SK-N-SH (cell line): Measurements from ENCODE around the gene RNPEPL1. TPM values are rescaled to one million over a fixed set of nuclear protein-coding genes. Genes with fewer than 3 reads are reported as not detected.

Experiments
- CHD2 ChIP-seq: fragments of 150-350 bp; IDR thresholded peaks from 2 replicates; pipeline ENCODE4 v1.6.1; 2018; ENCODE audit warnings: low read length; ENCODE audit not compliant: partially characterized antibody
- CTCF ChIP-seq: fragments of 200-600 bp; sonication (generic); IDR thresholded peaks from 2 replicates; pipeline ENCODE4 v1.6.1; 2017; ENCODE audit warnings: antibody characterized with exemption, mild to moderate bottlenecking, moderate library complexity
- ELF1 ChIP-seq: IDR thresholded peaks from 2 replicates; pipeline ENCODE4 v1.4.0; 2012
- EP300 ChIP-seq, 2 experiments: IDR thresholded peaks; 2 replicates each; pipeline versions ENCODE4 v1.4.0 to v1.6.1; 2012; ENCODE audit warnings: borderline replicate concordance in 1 of 2, low read depth in 1 of 2, low read length in 1 of 2
- EZH2phosphoT487 ChIP-seq: fragments of 200-600 bp; sonication (generic); IDR thresholded peaks from 2 replicates; pipeline ENCODE4 v1.6.1; 2017; ENCODE audit warnings: low read depth, mixed run types, mild to moderate bottlenecking, antibody characterized with exemption, moderate library complexity, borderline replicate concordance
- FOSL2 ChIP-seq: IDR thresholded peaks from 2 replicates; pipeline ENCODE4 v1.4.0; 2012; ENCODE audit warnings: low read depth, mild to moderate bottlenecking, moderate library complexity, borderline replicate concordance
- FOXJ3 ChIP-seq: sonication (generic); formaldehyde crosslinking; IDR thresholded peaks from 2 replicates; pipeline ENCODE4 v1.5.1; 2020; ENCODE audit warnings: mild to moderate bottlenecking, missing genetic modification reagents
- GABPA ChIP-seq: IDR thresholded peaks from 2 replicates; pipeline ENCODE4 v1.4.0; 2012; ENCODE audit warnings: low read depth, mild to moderate bottlenecking
- GATA2 ChIP-seq: sonication (generic); formaldehyde crosslinking; IDR thresholded peaks from 2 replicates; pipeline ENCODE4 v1.5.0; 2020; ENCODE audit warnings: mild to moderate bottlenecking, missing genetic modification reagents
- IRF3 ChIP-seq: fragments of 150-350 bp; IDR thresholded peaks from 2 replicates; pipeline ENCODE4 v1.6.1; 2016; ENCODE audit warnings: mild to moderate bottlenecking, low read depth, low read length
- JUND ChIP-seq: IDR thresholded peaks from 2 replicates; pipeline ENCODE4 v1.4.0; 2012
- MEF2A ChIP-seq: IDR thresholded peaks from 2 replicates; pipeline ENCODE4 v1.4.0; 2012; ENCODE audit warnings: low read depth, borderline replicate concordance
- MXI1 ChIP-seq: IDR thresholded peaks from 2 replicates; pipeline ENCODE4 v1.6.1; 2012; ENCODE audit warnings: mild to moderate bottlenecking, low read depth, low read length, improper control_type of control experiment
- NFIC ChIP-seq: IDR thresholded peaks from 2 replicates; pipeline ENCODE4 v1.4.0; 2012; ENCODE audit warnings: borderline replicate concordance
- NRF1 ChIP-seq: IDR thresholded peaks from 2 replicates; pipeline ENCODE4 v1.6.1; 2012; ENCODE audit warnings: low read depth, mild to moderate bottlenecking, low read length
- PBX3 ChIP-seq: IDR thresholded peaks from 2 replicates; pipeline ENCODE4; 2012
- POLR2AphosphoS5 ChIP-seq: IDR thresholded peaks from 2 replicates; pipeline ENCODE4 v1.6.1; 2012; ENCODE audit warnings: low read depth, low read length
- RAD21 ChIP-seq: IDR thresholded peaks from 2 replicates; pipeline ENCODE4 v1.6.1; 2012; ENCODE audit warnings: mild to moderate bottlenecking, low read length
- RCOR1 ChIP-seq: fragments of 150-350 bp; IDR thresholded peaks from 2 replicates; pipeline ENCODE4 v1.6.1; 2017; ENCODE audit warnings: antibody characterized with exemption, low read length
- SIN3A ChIP-seq: IDR thresholded peaks from 2 replicates; pipeline ENCODE4 v1.6.1; 2012; ENCODE audit warnings: low read depth, mild to moderate bottlenecking, low read length, moderate library complexity, borderline replicate concordance
- TAF1 ChIP-seq: IDR thresholded peaks from 2 replicates; pipeline ENCODE4 v1.6.1; 2012; ENCODE audit warnings: low read depth, mild to moderate bottlenecking, low read length, moderate library complexity, borderline replicate concordance
- polyA plus RNA-seq, 3 experiments: library from polyadenylated mRNA; depleted of rRNA; stranded (reverse); fragments of >200 nt; gene quantifications; 2 replicates each; pipeline ENCODE4 v1.2.3, GENCODE V29; 2012
- TF ChIP-seq, protein P1 (sequence below): fragments of 150-350 bp; IDR thresholded peaks from 2 replicates; pipeline ENCODE4 v1.6.1; 2017; ENCODE audit warnings: antibody characterized with exemption, low read length, low read depth, borderline replicate concordance
- TF ChIP-seq, protein P2 (sequence below): IDR thresholded peaks from 2 replicates; pipeline ENCODE4 v1.4.0; 2012; ENCODE audit warnings: low read depth, borderline replicate concordance

RNPEPL1 gene
- polyA plus RNA-seq, 1 of the 3 experiments (the other 2 are of a cell fraction), result 14.3 TPM

DNA sequence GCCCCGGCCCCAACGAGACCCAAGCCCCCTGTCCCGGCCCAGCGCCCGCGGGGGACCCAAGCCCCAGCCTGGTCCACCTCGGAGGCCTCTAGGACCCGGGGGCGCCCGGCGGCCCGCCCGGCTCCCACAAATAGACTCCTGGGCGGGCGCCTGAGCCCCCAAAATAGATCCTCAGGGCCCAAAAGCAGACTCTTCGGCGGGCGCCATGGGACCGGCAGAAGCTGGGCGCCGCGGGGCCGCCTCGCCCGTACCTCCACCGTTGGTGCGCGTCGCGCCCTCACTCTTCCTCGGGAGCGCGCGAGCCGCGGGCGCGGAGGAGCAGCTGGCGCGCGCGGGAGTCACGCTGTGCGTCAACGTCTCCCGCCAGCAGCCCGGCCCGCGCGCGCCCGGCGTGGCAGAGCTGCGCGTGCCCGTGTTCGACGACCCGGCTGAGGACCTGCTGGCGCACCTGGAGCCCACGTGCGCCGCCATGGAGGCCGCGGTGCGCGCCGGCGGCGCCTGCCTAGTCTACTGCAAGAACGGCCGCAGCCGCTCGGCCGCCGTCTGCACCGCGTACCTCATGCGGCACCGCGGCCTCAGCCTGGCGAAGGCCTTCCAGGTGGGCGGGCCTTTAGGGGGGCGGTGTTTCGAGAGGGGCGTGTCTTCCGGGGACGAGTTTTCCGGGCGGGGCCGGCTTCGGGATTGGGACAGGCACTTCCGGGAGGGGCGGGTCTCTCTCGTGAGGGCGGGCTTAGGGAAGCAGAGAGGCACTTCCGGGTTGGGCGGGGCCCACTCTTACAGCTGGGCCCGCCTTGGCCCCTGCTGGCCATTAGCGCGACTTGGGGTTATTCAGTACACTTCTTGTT is 7.6 kb upstream of the RNPEPL1 start (continued):
- TF ChIP-seq RAD21 (no peak), MXI1 (peak; percentile 91), EZH2phosphoT487 (no peak), NFIC (no peak), GABPA (peak; percentile 69), MEF2A (no peak), CHD2 (no peak), JUND (no peak), CTCF (peak; percentile 39), EP300 (IDR thresholded peaks at IDR 0.05; ENCODE audit: borderline replicate concordance in 1 of 2, low read depth in 1 of 2, low read length in 1 of 2) (no peak), NRF1 (peak; percentile 57), GATA2 (no peak), IRF3 (no peak), POLR2AphosphoS5 (peak; percentile 88), ELF1 (peak; percentile 99), TAF1 (peak; percentile 50), RCOR1 (no peak), FOXJ3 (CRISPR knock-in tag) (no peak), PBX3 (peak; percentile 5), FOSL2 (no peak), SIN3A (peak; percentile 32; the same call in 1 of the 2 replicates)
- TF ChIP-seq, protein P1, sequence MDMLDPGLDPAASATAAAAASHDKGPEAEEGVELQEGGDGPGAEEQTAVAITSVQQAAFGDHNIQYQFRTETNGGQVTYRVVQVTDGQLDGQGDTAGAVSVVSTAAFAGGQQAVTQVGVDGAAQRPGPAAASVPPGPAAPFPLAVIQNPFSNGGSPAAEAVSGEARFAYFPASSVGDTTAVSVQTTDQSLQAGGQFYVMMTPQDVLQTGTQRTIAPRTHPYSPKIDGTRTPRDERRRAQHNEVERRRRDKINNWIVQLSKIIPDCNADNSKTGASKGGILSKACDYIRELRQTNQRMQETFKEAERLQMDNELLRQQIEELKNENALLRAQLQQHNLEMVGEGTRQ, result no peak
- TF ChIP-seq, protein P2, sequence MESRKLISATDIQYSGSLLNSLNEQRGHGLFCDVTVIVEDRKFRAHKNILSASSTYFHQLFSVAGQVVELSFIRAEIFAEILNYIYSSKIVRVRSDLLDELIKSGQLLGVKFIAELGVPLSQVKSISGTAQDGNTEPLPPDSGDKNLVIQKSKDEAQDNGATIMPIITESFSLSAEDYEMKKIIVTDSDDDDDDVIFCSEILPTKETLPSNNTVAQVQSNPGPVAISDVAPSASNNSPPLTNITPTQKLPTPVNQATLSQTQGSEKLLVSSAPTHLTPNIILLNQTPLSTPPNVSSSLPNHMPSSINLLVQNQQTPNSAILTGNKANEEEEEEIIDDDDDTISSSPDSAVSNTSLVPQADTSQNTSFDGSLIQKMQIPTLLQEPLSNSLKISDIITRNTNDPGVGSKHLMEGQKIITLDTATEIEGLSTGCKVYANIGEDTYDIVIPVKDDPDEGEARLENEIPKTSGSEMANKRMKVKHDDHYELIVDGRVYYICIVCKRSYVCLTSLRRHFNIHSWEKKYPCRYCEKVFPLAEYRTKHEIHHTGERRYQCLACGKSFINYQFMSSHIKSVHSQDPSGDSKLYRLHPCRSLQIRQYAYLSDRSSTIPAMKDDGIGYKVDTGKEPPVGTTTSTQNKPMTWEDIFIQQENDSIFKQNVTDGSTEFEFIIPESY, result no peak
